Stimulated activated CD8-positive, alpha-beta memory T cell treated with anti-CD3 and anti-CD28 coated beads, Interleukin-12 subunit alpha, Interleukin-12 subunit beta, amount 100 ng/mL, for 4 hours (primary cell): Measurements from ENCODE around the gene SLC27A6.
"Not testable (repeated sequence)": the region's sequence is repeated elsewhere in the genome, so short reads cannot be mapped to it uniquely, and the experiment has no call there.

Source experiments
- DNase-seq: peaks from one replicate; pipeline ENCODE4 v3.0.0-alpha.2; 2020; ENCODE audit warnings: low read depth

The SLC27A6 gene, protein sequence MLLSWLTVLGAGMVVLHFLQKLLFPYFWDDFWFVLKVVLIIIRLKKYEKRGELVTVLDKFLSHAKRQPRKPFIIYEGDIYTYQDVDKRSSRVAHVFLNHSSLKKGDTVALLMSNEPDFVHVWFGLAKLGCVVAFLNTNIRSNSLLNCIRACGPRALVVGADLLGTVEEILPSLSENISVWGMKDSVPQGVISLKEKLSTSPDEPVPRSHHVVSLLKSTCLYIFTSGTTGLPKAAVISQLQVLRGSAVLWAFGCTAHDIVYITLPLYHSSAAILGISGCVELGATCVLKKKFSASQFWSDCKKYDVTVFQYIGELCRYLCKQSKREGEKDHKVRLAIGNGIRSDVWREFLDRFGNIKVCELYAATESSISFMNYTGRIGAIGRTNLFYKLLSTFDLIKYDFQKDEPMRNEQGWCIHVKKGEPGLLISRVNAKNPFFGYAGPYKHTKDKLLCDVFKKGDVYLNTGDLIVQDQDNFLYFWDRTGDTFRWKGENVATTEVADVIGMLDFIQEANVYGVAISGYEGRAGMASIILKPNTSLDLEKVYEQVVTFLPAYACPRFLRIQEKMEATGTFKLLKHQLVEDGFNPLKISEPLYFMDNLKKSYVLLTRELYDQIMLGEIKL

DNA sequence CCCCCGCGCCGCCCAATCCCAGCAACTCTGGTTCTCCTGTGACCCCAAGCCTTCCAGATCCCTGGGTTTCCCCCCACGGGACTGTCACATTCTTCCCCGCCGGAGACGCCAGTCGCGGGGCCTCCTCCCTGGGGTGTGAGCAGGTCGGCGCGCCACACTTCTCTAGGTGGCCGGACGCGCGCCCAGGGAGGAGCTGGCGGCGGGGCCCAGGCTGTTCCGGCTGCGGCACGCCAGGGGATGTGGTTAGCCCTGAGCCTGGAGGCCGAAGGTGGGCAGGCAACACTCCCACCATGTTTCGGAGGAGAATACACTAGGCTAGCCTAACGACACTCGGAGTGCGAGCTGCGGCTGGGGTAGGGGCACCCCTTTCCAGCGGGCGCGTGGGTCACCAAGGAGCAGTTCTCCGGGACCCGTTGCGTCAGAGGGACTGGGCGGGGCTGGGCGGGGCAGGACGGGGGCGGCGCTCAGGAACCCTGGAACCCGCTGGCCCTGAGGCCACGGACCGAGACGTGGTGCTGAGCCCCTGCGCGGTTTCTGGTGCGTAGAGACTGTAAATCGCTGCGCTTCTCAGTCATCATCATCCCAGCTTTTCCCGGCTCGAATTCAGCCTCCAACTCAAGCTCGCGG is at the start of gene SLC27A6:
SLC27A6 (plus strand) TSS at position 478 of the 627 bp plus-strand sequence. CDS start 650 bp downstream, outside the sequence.
- DNase-seq: no peak

DNA sequence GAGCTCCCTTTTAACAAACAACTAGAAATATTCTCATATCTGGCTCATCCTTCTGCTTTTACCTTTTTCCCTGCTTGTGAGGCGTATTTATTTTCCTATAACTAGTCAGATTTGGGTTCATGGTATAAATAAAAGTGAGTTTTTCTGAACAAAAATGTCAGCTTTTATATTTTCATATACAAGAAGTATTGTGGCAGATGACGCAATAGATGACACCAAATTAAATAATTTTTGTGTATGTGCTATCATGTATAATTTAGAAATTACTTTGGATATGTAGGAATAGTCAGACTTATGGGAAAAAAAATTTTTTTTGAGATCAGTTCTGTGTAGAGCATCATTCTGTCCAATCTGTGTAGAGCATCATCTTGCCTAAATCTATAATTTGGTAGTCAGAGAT is 45.7 kb upstream of the SLC27A6 start:
- no peak for DNase-seq

DNA sequence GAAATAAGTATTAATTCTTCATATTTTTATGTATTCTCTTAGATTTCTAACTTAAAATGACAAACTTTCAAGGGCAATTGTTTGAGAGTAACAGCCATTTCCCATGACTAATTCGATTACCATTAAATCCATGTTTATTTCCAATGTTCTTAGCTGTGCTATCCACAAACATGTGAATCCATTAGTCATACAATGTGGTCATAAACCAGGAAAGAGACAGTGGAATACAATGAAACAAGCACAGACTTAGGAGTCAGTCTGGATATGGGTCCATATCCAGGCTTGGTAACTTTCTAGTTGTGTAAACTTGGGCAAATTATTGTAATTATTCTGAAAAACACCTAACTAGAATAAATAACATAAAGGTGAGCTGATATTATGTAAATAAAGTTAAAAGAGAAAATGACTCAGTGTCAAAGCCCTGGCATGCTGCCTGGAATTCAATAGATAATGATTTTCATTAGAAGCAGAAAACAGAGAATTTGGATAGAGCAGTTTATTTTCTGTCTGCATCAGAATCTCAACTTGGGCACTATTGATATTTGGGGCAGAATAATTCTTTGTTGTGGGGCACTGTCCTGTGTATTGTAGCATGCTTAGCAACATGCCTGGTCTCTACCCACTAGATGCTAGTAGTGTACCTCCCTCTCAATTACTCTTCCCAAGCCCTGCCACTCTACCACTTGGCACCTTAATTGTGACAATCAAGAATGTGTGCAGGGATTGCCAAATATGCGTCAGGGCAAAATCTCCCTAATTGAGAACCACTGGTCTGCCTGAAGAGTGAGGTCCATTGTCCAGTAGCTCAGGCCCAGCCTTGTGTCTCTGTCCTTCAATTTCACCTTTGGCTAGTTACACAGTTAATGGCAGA is 44.7 kb upstream of the SLC27A6 start:
- no peak for DNase-seq

DNA sequence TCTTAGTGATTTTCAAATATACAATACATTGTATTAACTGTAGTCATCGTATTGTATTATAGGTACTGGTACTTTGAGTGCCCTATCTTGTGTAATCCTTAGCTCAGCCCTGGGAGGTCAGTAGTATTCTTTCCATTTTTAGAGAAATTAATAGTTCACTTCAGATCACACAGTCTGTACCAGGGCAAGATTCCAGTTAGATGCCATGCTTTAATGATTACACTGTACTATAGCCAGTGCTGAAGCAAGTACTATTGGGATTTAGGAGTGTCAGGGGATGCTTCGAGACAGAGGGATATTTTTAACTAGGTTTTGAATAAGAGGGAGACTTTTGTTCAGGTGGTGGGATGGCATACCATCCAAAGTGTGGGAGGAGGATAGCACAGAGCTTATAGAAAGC is 41.0 kb upstream of the SLC27A6 start:
- no peak for DNase-seq

DNA sequence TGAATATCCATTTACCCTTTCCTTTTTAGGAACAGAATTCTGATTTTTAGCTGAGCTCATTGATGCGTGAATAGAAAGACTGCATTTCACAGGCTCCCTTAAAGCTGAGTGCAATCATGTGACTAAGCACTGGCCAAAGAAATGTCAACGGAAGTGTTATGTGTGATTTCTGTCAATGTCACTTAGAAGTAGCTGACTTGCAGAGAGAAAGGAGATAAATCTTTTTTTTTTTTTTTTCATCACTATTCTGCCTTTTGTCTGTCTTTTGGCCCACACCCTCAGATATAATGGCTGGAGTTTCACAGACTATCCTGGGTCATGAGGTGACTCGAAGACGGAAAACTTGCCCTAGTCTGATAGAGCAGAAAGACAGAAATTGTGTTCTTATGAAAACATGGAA is 39.3 kb upstream of the SLC27A6 start:
- DNase-seq: no peak

DNA sequence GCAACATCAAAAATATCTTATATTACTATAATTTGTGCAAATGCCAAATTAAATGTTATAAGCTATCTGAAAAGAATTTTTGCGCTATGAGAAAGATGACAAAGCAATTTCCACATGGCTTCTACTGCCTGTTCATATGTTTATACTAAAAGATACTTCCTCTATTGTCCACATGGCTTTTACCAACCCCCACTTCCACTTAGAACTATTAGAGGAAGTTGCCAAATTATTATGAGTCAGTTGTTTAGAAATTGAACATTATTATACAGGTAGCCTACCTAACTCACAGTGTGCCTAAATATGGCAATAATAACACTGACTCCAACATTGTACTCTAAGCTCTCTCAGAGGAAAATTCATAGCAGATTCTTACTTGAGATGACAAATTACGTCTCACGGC is 37.6 kb upstream of the SLC27A6 start:
- no peak for DNase-seq

DNA sequence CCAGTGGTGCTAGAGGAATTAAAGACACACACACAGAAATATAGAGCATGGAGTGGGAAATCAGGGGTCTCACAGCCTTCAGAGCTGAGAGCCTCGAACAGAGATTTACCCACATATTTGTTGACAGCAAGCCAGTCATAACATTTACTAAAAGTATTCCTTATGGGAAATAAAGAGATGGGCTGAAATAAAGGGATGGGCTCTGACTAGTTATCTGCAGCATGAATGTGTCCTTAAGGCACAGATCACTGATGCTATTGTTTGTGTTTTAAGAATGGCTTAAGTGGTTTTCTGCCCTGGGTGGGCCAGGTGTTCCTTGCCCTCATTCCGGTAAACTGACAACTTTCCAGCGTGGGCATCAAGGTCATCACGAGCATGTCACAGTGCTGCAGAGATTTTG is 33.1 kb upstream of the SLC27A6 start:
- DNase-seq: not testable (repeated sequence)

DNA sequence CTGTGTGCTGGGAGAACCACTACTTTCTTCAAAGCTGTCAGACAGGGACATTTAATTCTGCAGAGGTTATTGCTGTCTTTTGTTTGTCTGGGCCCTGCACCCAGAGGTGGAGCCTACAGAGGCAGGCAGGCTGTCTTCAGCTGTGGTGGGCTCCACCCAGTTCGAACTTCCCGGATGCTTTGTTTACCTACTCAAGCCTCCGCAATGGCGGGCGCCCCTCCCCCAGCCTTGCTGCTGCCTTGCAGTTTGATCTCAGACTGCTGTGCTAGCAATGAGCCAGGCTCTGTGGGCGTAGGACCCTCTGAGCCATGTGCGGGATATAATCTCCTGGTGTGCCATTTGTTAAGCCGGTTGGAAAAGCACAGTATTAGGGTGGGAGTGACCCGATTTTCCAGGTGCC is 22.2 kb upstream of the SLC27A6 start:
- not testable (repeated sequence) for DNase-seq

DNA sequence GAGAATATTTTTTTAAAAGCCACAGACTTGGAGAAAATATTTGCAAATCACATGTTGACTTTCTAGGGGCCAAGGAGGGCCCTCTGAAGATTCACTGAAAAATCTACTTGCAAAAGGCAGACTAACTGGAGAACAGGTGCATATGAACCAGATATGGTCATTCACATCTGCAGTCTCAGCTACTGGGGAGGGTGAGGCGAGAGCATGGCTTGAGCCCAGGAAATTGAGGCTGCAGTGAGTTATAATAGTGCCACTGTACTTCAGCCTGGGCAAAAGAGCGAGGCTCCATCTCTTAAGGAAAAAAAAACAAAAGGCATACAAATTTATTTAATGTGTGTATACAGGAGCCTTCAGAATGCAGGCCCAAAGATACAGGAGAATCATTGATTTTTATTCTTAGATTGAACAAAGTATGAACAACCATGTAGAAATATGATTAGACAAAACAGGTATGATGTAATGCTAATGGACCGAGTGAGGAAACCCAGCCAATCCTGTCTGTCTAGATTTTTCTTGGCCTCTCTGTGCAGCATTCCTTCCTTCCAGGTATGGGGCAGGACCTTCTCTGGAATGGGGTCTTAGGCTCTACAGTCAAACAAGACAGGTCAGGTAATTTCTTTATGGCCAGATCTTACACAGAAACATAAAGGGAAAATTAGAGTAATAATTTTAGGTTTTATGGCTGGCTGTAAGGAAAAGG is 15.3 kb upstream of the SLC27A6 start:
- DNase-seq: no peak

DNA sequence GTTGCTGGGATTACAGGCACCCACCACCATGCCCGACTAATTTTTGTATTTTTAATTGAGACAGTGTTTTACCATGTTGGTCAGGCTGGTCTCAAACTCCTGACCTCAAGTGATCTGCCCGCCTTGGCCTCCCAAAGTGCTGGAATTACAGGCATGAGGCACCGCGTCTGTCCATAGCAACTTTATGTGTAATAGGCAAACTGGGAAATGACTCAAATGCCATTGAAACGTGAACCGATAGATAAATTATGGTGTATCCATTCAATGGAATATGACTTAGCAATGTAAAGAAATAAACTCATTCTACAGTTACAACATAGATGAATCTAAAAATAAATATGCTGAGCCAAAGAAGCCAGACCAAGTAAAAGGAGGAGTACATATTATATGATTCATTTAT is 14.0 kb upstream of the SLC27A6 start:
- DNase-seq: not testable (repeated sequence)

DNA sequence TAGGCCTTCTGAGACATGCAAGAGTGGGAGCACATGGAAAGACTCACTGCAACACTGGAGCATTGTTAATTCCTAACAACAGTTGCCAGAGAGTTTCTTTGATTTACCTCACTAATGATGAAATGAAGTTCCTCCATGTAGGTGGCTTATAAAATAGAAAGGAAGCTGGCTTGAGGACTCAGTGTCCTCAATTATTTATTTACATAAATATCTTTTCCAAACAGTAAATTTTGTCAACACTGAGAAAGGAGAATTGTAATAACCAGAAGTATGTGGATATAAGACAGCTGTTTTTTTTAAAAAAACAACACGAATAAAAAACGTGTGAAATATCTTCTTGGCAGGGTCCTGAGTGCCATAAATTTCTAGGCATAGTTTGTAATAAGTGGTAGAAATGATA is 9.1 kb upstream of the SLC27A6 start:
- no peak for DNase-seq

DNA sequence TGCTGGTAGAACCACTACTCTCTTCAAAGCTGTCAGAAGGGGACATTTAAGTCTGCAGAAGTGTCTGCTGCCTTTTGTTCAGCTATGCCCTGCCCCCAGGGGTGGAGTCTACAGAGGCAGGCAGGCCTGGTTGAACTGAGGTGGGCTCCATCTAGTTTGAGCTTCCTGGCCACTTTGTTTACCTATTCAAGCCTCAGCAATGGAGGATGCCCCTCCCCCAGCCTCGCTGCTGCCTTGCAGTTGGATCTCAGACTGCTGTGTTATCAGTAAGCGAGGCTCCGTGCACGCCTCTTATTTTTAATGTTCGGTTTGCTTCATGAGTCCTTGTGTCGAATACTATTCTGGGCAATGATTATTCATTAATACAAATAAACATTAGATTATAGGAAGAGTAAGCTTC is 3.1 kb upstream of the SLC27A6 start:
- no peak for DNase-seq

DNA sequence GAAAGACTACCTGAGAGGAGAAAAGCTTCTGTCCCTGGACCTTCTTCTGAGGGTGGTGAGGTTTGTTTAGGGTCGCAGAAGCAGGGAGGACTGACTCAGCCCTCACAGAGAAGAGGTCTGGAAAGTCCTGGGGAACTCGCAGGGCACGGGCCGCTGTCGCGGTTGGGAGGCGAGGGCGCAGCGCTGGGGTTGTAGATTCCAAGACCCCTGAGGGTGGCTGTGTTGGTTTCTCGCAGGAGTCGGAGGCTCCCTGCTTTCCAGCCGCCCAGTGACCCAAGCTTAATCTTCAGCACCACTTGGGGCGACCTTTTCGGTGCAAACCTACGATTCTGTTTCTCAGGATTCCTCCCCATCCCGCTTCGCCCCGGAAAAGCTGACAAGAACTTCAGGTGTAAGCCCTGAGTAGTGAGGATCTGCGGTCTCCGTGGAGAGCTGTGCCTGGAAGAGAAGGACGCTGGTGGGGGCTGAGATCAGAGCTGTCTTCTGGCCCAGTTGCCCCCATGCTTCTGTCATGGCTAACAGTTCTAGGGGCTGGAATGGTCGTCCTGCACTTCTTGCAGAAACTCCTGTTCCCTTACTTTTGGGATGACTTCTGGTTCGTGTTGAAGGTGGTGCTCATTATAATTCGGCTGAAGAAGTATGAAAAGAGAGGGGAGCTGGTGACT is 482 bp downstream of the SLC27A6 start:
- no peak for DNase-seq

DNA sequence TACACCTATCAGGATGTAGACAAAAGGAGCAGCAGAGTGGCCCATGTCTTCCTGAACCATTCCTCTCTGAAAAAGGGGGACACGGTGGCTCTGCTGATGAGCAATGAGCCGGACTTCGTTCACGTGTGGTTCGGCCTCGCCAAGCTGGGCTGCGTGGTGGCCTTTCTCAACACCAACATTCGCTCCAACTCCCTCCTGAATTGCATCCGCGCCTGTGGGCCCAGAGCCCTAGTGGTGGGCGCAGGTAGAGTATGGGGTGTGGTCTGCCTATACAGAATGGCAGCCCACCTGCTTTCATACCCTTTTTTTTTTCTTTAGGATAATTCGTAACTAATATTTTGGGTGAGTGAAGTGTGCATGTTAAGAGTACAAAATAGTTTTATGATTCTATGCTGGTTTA is 1.1 kb downstream of the SLC27A6 start:
- DNase-seq: no peak

DNA sequence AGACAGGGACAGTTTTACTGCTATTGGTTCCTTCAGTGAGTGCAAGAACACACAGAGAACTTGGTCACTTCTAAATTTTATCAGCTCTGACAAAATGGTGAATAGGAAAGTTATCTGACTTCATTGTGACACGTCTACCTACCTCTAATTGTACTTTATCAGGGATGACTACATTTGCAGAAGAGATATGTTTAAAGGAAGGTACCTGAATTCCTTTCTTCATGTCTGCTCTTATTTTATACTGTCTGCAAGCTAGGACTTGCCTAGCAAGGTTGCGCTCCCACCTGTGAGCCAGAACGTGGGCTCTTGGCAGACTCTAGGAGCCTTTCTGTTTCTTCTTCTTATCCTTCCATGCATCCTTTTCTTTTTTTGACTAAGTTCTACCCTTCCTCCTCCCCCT is 1.6 kb downstream of the SLC27A6 start:
- no peak for DNase-seq

DNA sequence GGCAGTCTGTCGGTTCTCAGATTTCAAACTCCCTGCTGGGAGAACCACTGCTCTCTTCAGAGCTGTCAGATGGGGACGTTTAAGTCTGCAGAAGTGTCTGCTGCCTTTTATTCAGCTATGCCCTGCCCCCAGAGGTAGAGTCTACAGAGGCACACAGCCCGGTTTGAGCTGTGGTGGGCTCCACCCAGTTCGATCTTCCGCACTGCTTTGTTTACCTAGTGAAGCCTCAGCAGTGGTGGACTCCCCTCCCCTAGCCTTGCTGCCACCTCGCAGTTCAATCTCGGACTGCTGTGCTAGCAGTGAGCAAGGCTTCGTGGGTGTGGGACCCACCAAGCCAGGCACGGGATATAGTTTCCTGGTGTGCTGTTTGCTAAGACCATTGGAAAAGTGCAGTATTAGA is 8.0 kb downstream of the SLC27A6 start:
- no peak for DNase-seq

DNA sequence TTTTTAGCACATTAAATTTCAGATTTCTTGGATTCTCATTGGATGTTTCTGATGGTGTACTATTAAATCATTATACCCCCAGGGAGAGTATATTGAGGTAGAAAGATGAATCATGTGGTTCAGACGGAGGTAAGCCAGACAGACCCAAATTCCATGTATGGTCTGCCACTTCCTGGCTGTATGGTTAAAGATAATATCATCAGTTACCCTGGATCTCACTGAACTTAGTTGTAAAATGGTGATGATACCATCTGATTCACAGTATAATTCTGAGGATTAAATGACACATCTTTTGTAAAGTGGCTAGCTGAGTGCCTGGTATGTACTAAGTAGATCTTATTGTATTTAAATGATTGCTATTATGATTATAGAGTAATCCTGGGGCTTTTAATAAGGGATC is 9.3 kb downstream of the SLC27A6 start:
- no peak for DNase-seq

DNA sequence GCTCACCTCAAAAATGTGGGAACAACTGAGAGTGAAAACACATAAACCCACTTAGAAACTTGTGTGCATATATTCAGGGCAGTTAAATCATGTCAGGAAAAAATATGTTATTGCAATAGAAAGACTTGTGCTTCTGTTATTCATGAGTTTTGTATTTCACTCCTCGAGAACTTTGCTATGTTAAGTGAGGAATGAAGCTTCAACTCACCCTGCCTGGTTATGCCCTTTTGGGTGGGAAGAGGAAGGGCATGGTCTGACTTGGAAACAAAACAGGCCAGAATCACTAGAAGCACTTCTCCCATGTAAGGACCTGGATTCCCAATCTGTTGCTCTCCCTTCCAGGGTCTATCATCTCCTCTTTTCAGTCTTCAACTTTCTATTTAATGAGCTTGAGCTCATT is 14.5 kb downstream of the SLC27A6 start:
- DNase-seq: no peak

DNA sequence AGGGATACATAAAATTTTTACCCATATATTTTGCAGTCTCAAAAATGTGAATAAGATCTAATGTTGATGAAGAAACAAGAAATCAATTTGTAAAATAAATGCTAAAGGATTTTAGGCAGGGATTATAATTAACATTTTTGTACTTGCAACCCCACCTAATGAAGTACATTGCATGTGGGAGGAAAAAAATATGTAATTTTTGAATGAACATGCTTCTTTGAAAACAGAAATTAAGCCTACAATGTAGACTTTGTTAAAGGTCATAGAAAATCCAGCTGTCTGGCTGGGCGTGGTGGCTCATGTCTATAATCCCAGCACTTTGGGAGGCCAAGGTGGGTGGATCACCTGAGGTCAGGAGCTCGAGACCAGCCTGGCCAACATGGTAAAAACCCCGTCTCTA is 15.6 kb downstream of the SLC27A6 start:
- DNase-seq: no peak

DNA sequence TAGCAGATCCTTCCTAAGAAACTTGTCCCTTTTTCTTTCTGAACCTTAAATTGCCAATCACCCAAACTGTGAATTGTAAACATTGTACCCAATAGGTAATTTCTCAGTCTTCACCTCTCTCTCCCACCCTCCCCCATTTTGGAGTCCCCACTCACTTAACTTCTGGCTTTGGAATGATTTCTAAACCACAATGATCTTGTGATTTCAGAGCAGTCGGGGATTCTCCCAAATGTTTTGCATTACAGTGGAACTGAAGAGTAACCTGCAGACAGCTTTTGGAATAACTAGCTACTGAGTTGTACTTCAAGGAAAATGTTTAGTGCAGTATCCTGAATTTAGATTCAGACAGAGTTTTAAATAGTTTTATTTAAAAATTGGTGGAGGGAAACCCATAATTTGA is 19.2 kb downstream of the SLC27A6 start:
- DNase-seq: no peak

DNA sequence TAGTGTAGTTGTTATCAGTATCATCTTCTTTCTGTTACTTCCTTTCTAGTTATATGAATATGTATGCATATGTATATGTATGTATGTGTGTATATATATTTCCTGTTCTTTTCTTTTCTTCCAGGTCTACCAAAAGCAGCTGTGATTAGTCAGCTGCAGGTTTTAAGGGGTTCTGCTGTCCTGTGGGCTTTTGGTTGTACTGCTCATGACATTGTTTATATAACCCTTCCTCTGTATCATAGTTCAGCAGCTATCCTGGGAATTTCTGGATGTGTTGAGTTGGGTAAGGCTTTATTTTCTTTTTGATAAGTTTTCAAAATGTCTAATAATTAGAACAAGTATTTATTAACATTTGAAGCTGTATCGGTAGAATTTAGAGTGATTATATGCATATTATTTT is 23.2 kb downstream of the SLC27A6 start:
- DNase-seq: no peak
